SK-N-SH (cell line): ENCODE data around the gene IFNA14. TPM values are rescaled to one million over a fixed set of nuclear protein-coding genes. Genes with fewer than 3 reads are reported as not detected.
"Not testable (repeated sequence)": the region's sequence is repeated elsewhere in the genome, so short reads cannot be mapped to it uniquely, and the experiment has no call there.

Experiments
- CTCF ChIA-PET: fragments of 300-600, 350-600 bp; formaldehyde crosslinking; extraction: SDS; loops from one replicate; lab custom pipeline; 2021; lab: Yijun Ruan, JAX
- POLR2A ChIA-PET: fragments of 350-600 bp; sonication (Branson Sonifier 250); formaldehyde crosslinking; extraction: SDS; loops from one replicate; lab custom pipeline; 2020; ENCODE audit warnings: antibody characterized with exemption, inconsistent platforms; lab: Yijun Ruan, JAX
- DNase-seq: peaks from one replicate; pipeline ENCODE4 v3.0.0; 2012
- H2AFZ ChIP-seq: fragments of 200-600 bp; sonication (generic); 2 replicates; pipeline ENCODE4 v1.8.1; 2016; ENCODE audit warnings: antibody characterized with exemption, mild to moderate bottlenecking, low read depth
- H3F3A ChIP-seq: fragments of 200-600 bp; sonication (generic); replicated peaks from 2 replicates; pipeline ENCODE3; 2016; ENCODE audit warnings: antibody characterized with exemption, mild to moderate bottlenecking; ENCODE audit not compliant: insufficient read depth
- H3K27ac ChIP-seq, 2 experiments: fragments of 200-500 bp in 1 of 2; fragments of 200-600 bp in 1 of 2; sonication (Bioruptor generic) in 1 of 2; sonication (generic), shearing (Covaris generic) in 1 of 2; 2 replicates each; pipeline versions ENCODE4 v1.5.1 to v1.6.1; 2014 to 2016; ENCODE audit warnings: low read depth in 2 of 2, inconsistent platforms in 1 of 2, low read length in 1 of 2, mild to moderate bottlenecking in 1 of 2, mixed read lengths in 1 of 2
- H3K27me3 ChIP-seq: fragments of 200-600 bp; sonication (generic), shearing (Covaris generic); 2 replicates; pipeline ENCODE4 v1.6.1; 2016; ENCODE audit warnings: mixed run types; ENCODE audit not compliant: insufficient read depth
- H3K36me3 ChIP-seq, 2 experiments: fragments of 200-500 bp in 1 of 2; fragments of 200-600 bp in 1 of 2; sonication (Bioruptor generic) in 1 of 2; sonication (generic) in 1 of 2; replicated peaks in 1 of 2; 2 replicates each; pipeline versions ENCODE3 to v1.5.1; 2014 to 2016; ENCODE audit warnings: low read length in 1 of 2, mild to moderate bottlenecking in 1 of 2; ENCODE audit not compliant: insufficient read depth in 2 of 2, control insufficient read depth in 1 of 2
- H3K4me1 ChIP-seq, 2 experiments: fragments of 200-500 bp in 1 of 2; fragments of 200-600 bp in 1 of 2; sonication (Bioruptor generic) in 1 of 2; sonication (generic), shearing (Covaris generic) in 1 of 2; 2 replicates each; pipeline versions ENCODE4 v1.5.1 to v1.6.1; 2014 to 2016; ENCODE audit warnings: low read depth in 1 of 2, low read length in 1 of 2, mixed run types in 1 of 2; ENCODE audit not compliant: insufficient read depth in 2 of 2, control insufficient read depth in 1 of 2
- H3K4me2 ChIP-seq: fragments of 200-600 bp; sonication (generic), shearing (Covaris generic); 2 replicates; pipeline ENCODE4 v1.6.1; 2017; ENCODE audit warnings: mixed run types
- H3K4me3 ChIP-seq, 2 experiments: fragments of 200-500 bp in 1 of 2; fragments of 200-600 bp in 1 of 2; sonication (Bioruptor generic) in 1 of 2; sonication (generic), shearing (Covaris generic) in 1 of 2; 2 replicates each; pipeline versions ENCODE4 v1.5.1 to v1.8.1; 2014 to 2016; ENCODE audit warnings: low read depth in 2 of 2, inconsistent platforms in 1 of 2, low read length in 1 of 2, mild to moderate bottlenecking in 1 of 2, mixed read lengths in 1 of 2, moderate library complexity in 1 of 2
- H3K79me2 ChIP-seq: fragments of 200-600 bp; sonication (generic); 2 replicates; pipeline ENCODE4 v1.8.1; 2017; ENCODE audit warnings: mild to moderate bottlenecking; ENCODE audit not compliant: insufficient read depth
- H3K9ac ChIP-seq: fragments of 200-600 bp; sonication (generic); 2 replicates; pipeline ENCODE4 v1.6.1; 2017; ENCODE audit warnings: mixed run types
- H3K9me2 ChIP-seq: fragments of 200-600 bp; sonication (generic); 2 replicates; pipeline ENCODE4 v1.6.1; 2017; ENCODE audit warnings: mixed run types
- H3K9me3 ChIP-seq: fragments of 200-600 bp; sonication (generic); 2 replicates; pipeline ENCODE4 v1.6.1; 2017; ENCODE audit warnings: mixed run types, mild to moderate bottlenecking, moderate library complexity
- H4K20me1 ChIP-seq: fragments of 200-600 bp; sonication (generic); 2 replicates; pipeline ENCODE4 v1.6.1; 2017; ENCODE audit warnings: mild to moderate bottlenecking, mixed run types; ENCODE audit not compliant: insufficient read depth
- CHD2 ChIP-seq: fragments of 150-350 bp; IDR thresholded peaks from 2 replicates; pipeline ENCODE4 v1.6.1; 2018; ENCODE audit warnings: low read length; ENCODE audit not compliant: partially characterized antibody
- EP300 ChIP-seq, 2 experiments: IDR thresholded peaks; 2 replicates each; pipeline versions ENCODE4 v1.4.0 to v1.6.1; 2012; ENCODE audit warnings: borderline replicate concordance in 1 of 2, low read depth in 1 of 2, low read length in 1 of 2
- GABPA ChIP-seq: IDR thresholded peaks from 2 replicates; pipeline ENCODE4 v1.4.0; 2012; ENCODE audit warnings: low read depth, mild to moderate bottlenecking
- GATA2 ChIP-seq: sonication (generic); formaldehyde crosslinking; IDR thresholded peaks from 2 replicates; pipeline ENCODE4 v1.5.0; 2020; ENCODE audit warnings: mild to moderate bottlenecking, missing genetic modification reagents
- MEF2A ChIP-seq: IDR thresholded peaks from 2 replicates; pipeline ENCODE4 v1.4.0; 2012; ENCODE audit warnings: low read depth, borderline replicate concordance
- RAD21 ChIP-seq: IDR thresholded peaks from 2 replicates; pipeline ENCODE4 v1.6.1; 2012; ENCODE audit warnings: mild to moderate bottlenecking, low read length
- SIN3A ChIP-seq: IDR thresholded peaks from 2 replicates; pipeline ENCODE4 v1.6.1; 2012; ENCODE audit warnings: low read depth, mild to moderate bottlenecking, low read length, moderate library complexity, borderline replicate concordance
- TEAD4 ChIP-seq: IDR thresholded peaks from 2 replicates; pipeline ENCODE4 v1.4.0; 2012; ENCODE audit warnings: mild to moderate bottlenecking, borderline replicate concordance; ENCODE audit not compliant: insufficient read depth
- WGBS: methylation state at CpG from one replicate; pipeline ENCODE4 v1.1.6; 2017; ENCODE audit warnings: low lambda C conversion rate; 5-methylcytosine and 5-hydroxymethylcytosine counted together
- polyA plus RNA-seq, 3 experiments: library from polyadenylated mRNA; depleted of rRNA; stranded (reverse); fragments of >200 nt; gene quantifications; 2 replicates each; pipeline ENCODE4 v1.2.3, GENCODE V29; 2012
- TF ChIP-seq, protein P1 (sequence below): fragments of 150-350 bp; IDR thresholded peaks from 2 replicates; pipeline ENCODE4 v1.6.1; 2017; ENCODE audit warnings: antibody characterized with exemption, low read length, low read depth, borderline replicate concordance
- TF ChIP-seq, protein P2 (sequence below): IDR thresholded peaks from 2 replicates; pipeline ENCODE4 v1.4.0; 2012; ENCODE audit warnings: low read depth, borderline replicate concordance
- TF ChIP-seq, protein P3 (sequence below): IDR thresholded peaks from 2 replicates; pipeline ENCODE4 v1.4.0; 2012; ENCODE audit warnings: low read depth

Gene IFNA14
- polyA plus RNA-seq, 1 of the 3 experiments (the other 2 are of a cell fraction) = not detected

DNA sequence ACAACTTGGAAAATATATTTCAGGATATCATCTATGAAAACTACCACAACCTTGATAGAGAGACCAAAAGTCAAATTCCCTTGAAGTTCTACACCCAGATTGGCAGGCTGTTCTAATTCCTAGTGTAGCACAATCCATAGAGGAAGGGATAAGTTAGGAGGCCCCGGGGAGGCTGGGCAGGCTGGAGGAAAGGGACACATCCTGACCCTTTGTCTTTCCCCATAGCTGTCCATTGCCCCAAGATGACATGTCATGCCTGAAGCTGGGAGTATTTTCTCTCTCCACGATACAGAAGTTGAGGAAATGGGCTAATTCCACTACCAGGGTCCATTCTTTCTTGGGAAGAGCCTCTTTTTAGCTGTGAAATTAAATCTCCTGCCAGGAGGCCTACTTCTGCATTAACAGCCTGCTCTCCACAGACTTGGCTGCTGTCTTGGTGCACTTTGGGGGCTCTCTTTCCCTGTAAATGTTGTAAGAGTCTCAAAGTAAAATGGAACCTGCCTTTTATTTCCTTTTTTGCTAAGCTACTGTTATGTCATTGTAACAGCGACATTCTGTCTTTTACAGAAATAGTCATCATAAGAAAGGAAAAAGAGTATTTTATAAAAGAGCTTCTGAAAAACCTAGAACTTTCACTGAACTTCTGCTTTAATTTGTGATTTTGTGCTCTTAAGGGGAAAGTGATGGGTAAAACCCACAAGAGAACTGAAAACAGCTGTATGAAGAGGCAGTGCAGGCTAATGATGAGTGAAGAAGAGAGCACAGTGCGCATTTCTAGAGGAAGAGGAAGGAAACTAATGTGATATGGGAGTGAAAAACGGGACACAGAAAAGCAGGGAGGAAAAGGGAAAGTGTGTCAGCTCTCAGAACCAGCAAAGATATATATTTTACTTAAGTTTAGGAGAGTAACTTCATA is 26.1 kb downstream of the IFNA14 start:
- H3F3A ChIP-seq, H4K20me1 ChIP-seq, POLR2A ChIA-PET, H3K27ac ChIP-seq, H3K4me3 ChIP-seq, H3K4me2 ChIP-seq, H3K27me3 ChIP-seq, H3K9ac ChIP-seq, H3K9me3 ChIP-seq, H3K79me2 ChIP-seq, H2AFZ ChIP-seq, H3K36me3 ChIP-seq, H3K4me1 ChIP-seq, DNase-seq, H3K9me2 ChIP-seq: not testable (repeated sequence)
- peak; percentile 39 for TF ChIP-seq RAD21
- WGBS = 4% methylated on average over 5 of the region's 5 CpGs
- CTCF ChIA-PET = interaction anchor here (0.8 to 2.4 kb wide), 4 partner anchors 9 to 60 kb away, joined by 3 to 10 read pairs (median 3); no protein-coding TSS in a partner anchor

DNA sequence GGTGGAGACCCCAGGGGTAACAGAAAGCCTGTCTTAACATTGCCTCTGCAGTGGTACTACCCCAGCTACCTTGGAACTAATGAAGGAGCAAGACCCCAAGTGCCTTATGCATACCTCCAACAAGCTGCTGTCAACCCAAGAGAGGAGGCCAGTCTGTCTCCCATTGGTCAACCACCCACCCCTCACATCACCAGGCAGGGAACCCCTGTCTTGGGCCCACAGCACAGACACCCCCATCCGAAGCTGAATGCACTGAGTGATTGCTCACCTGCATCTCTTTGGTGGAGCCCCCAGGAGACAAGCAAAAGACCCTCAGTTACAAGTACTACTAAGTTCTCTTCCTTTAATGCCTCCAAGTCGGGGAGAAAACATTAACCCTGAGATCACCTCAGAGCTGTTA is 27.6 kb downstream of the IFNA14 start:
- 0% methylated on average over 1 of the region's 2 CpGs for WGBS
- H3K79me2 ChIP-seq, H3K27me3 ChIP-seq, POLR2A ChIA-PET, H3K9me3 ChIP-seq, H3F3A ChIP-seq, DNase-seq, H3K9me2 ChIP-seq, H3K4me2 ChIP-seq, H3K4me3 ChIP-seq, H3K4me1 ChIP-seq, H4K20me1 ChIP-seq, H3K9ac ChIP-seq, H3K36me3 ChIP-seq, H3K27ac ChIP-seq, H2AFZ ChIP-seq: not testable (repeated sequence)
- CTCF ChIA-PET = interaction anchor here (2.4 kb wide), 1 partner anchor 17 kb away, joined by 10 read pairs; no protein-coding TSS in a partner anchor

DNA sequence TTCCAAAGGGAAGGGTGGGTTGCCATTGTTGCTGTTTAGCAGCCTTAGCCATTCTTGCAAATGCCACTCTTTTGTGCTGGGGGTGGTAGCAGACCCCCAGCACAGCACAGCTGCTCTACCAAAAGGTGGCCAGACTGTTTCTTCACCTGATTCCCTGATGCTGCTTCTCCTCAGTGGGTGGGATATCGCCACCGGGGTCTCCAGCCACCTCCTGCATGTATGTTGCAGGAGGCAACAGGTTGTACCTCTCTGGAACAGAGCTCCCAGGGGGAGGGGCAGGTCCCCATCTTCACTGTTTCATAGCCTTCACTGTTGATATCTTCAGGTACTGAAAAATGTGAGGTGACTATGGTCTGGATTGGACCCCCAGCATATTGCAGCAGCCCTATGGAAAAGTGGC is 29.0 kb downstream of the IFNA14 start:
- H3K9me2 ChIP-seq, H3K27me3 ChIP-seq, H3K27ac ChIP-seq, H3K9me3 ChIP-seq, H2AFZ ChIP-seq, H3K4me2 ChIP-seq, H3K79me2 ChIP-seq, H3K4me3 ChIP-seq, H3K9ac ChIP-seq, H4K20me1 ChIP-seq, H3K4me1 ChIP-seq, H3K36me3 ChIP-seq, POLR2A ChIA-PET, DNase-seq, H3F3A ChIP-seq: not testable (repeated sequence)
- CTCF ChIA-PET = interaction anchor here (1.0 kb wide), 1 partner anchor 16 kb away, joined by 6 read pairs; no protein-coding TSS in a partner anchor
- 0% methylated on average over 2 of the region's 2 CpGs for WGBS

DNA sequence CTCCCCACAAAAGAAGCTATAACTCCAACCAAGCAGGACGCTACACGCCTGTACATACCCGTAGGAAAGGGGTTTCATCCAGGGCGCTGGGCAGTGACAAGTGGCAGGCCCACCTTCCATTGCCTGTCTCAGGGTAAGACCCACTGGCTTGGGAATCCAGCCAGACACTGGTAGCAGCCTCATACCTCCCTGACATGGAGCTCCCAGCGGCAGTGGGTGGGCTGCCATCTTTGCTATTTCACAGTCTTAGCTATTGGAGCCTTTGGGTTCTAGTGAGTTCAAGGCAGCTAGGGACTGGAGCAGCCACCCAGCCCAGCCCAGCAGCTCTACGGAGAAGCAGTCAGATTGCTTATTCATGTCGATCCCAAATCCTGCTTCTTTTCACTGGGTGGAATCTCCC is 29.5 kb downstream of the IFNA14 start:
- H4K20me1 ChIP-seq = no peaks in the 10 kb centered on the region
- no peak overlapping the region for H3K4me2 ChIP-seq
- no peaks in the 10 kb centered on the region for H3K79me2 ChIP-seq
- no peaks in the 10 kb centered on the region; the same call in 1 of the 2 replicates for H3K27me3 ChIP-seq
- no peak overlapping the region for H3K27ac ChIP-seq
- no peak overlapping the region for H2AFZ ChIP-seq
- no peak overlapping the region for H3K4me3 ChIP-seq
- no peaks in the 10 kb centered on the region for H3K36me3 ChIP-seq
- CTCF ChIA-PET = interaction anchor here (1.0 kb wide), 1 partner anchor 15 kb away, joined by 6 read pairs; no protein-coding TSS in a partner anchor
- H3K9me2 ChIP-seq = no peaks in the 10 kb centered on the region
- POLR2A ChIA-PET = no interaction called here
- H3K9me3 ChIP-seq = no peaks in the 10 kb centered on the region
- no peak overlapping the region for H3K9ac ChIP-seq
- DNase-seq = no peak
- 10% methylated on average over 3 of the region's 7 CpGs for WGBS
- H3F3A ChIP-seq = no peaks in the 10 kb centered on the region
- no peaks in the 10 kb centered on the region for H3K4me1 ChIP-seq
- TF ChIP-seq CHD2 (no peak), EP300 (IDR thresholded peaks at IDR 0.05; ENCODE audit: borderline replicate concordance in 1 of 2, low read depth in 1 of 2, low read length in 1 of 2) (no peak), GABPA (no peak), SIN3A (no peak), MEF2A (no peak), GATA2 (CRISPR knock-in tag) (no peak), TEAD4 (no peak)
- TF ChIP-seq, protein P1, sequence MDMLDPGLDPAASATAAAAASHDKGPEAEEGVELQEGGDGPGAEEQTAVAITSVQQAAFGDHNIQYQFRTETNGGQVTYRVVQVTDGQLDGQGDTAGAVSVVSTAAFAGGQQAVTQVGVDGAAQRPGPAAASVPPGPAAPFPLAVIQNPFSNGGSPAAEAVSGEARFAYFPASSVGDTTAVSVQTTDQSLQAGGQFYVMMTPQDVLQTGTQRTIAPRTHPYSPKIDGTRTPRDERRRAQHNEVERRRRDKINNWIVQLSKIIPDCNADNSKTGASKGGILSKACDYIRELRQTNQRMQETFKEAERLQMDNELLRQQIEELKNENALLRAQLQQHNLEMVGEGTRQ = no peak
- TF ChIP-seq, protein P2, sequence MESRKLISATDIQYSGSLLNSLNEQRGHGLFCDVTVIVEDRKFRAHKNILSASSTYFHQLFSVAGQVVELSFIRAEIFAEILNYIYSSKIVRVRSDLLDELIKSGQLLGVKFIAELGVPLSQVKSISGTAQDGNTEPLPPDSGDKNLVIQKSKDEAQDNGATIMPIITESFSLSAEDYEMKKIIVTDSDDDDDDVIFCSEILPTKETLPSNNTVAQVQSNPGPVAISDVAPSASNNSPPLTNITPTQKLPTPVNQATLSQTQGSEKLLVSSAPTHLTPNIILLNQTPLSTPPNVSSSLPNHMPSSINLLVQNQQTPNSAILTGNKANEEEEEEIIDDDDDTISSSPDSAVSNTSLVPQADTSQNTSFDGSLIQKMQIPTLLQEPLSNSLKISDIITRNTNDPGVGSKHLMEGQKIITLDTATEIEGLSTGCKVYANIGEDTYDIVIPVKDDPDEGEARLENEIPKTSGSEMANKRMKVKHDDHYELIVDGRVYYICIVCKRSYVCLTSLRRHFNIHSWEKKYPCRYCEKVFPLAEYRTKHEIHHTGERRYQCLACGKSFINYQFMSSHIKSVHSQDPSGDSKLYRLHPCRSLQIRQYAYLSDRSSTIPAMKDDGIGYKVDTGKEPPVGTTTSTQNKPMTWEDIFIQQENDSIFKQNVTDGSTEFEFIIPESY = no peak
- TF ChIP-seq, protein P3, sequence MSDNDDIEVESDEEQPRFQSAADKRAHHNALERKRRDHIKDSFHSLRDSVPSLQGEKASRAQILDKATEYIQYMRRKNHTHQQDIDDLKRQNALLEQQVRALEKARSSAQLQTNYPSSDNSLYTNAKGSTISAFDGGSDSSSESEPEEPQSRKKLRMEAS = no peak
